HG03108 (cell line): ENCODE data around the gene PLSCR3.

Experiments used
- ATAC-seq: cut with Tn5 transposase; IDR thresholded peaks from one replicate; pipeline ENCODE4 v1.9.1; 2021; ENCODE audit warnings: moderate library complexity; ENCODE audit not compliant: unreplicated experiment

PLSCR3 gene

DNA sequence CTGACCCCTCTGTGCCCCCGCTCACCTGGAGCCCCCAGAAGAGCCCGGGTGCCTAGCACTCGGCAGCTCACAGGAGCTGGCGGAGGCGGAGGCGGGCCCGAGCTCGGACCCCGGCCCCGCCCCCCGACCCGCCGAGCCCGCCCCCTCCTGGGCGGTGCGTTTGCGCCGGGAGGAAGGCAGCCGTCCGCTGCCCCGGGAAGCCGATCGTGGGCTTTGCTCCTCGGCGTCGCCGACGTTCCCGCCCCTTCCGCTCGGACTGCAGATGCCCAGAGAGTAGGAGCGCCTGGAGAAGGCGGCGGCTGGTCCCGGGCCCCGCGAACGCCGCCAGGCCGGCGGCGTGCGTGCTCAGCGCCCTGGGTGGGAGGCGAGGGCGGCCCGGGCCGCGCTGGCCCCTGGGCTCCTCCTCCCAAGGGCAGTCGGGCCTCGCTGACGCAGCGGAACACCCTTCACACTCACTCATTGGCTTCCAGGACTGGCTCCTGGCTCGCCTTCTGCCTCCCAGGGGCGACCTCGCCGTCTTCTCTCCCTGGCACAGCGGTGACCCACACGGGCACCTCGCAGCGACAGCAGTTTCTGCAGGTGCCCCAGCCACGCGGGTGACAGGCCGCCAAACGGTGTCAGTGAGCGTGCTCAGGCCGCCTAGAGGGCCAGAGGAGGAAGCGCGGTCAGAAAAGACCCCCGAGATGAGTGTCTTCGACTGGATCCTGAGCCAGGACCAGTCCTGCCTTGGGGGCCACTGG, at the start of gene PLSCR3:
Gene PLSCR3 (minus strand): TSS at position 74 of the 740 bp plus-strand sequence. CDS start 415 bp downstream, outside the sequence.
- ATAC-seq, result peak; percentile 68

DNA sequence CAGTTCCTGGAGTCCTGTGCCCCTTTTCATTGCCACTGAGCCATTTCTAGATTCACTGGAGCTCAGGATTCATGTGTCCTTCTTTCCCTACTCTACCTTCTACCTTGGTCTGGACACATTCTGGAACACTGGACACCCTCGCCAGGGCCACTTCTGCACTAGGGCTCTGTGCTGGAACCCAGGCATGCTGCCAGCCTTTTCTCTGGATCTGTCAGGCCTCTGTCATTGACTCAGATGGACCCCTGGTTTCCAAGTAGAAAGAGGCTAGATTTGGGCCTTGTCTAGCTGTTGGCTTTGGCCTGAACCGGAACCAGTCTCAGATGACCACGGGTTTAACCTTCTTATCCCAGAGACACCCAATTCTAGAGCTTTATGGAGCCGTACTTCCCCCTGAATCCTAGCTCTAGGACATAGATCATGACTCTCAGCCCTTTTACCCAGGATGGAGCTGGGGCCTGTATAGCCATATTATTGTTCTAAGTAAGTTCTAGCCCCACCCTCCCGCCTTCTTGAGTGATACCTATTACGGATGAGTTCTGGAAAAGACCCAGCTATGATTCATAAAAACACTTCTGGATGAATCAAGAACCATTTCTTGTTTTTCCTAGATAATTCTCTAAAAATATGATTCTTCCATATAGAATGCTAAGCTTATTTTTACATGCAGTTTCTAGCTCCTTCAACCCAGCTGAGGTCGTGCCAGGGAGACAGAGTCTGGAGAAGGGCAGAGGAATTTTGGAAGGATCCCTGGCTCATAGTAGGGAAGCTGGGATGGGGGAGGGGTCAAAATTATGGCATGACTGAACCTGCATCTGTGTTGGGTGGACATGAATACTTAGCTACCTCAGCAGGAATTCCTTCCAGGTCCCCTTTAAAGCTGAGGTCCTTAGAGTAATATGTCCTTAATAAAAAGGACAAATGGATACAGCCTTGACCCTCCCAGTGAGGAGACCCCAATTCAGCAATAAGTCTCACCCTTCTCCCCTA, 49.5 kb upstream of the PLSCR3 start:
- ATAC-seq, result no peak

DNA sequence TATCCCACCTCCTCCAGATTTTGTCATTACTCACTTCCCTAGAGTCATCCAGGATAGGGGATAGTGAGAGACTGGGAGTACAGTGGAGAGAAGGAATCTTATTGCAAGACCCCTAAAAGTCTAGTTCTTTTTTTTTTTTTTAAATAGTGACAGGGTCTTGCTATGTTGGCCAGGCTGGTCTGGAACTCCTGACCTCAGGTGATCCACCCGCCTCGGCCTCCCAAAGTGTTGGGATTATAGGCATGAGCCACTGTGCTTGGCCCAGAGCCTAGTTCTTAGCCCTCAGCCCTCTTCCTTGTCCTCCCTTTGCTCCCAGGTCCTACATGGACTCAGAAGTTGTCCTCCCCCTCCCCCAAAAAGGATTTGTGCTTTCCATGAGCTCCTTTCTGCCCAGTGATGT, 47.8 kb upstream of the PLSCR3 start:
- ATAC-seq, result no peak

DNA sequence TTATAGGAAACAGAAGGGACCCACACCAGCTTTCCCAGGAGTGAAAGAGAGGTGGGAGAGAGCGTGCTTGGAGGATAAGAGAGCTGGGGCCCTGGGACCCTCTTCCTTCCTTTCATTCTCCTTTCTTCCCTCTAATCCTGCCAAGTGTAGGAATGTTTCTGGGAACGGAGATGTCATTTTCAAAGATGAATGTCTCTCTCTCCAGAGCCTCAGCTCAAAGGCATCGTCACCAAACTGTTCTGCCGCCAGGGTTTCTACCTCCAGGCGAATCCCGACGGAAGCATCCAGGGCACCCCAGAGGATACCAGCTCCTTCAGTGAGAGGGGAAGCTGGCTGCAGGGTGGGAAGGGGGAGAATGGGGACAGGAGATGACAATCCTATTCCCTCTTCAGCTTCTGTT, 46.9 kb upstream of the PLSCR3 start:
- no peak for ATAC-seq

DNA sequence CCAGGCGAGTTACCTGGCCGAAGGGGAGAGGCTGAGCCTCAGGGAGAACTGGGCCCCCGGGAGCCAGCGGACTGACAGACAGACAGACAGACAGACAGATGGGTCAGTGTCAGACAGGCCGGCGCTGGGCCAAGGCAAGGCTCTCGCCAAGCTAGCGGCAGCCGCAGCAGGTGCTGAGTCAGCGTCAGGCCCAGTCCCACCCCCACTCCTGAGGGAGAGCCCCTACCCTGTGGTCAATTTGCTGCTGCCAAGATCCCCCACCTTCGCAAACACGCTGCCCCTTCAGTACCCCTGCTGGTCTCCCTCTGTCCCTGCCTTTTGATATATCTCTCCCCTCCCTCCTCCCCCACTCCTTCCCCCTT, 46.5 kb upstream of the PLSCR3 start:
- ATAC-seq, result no peak

DNA sequence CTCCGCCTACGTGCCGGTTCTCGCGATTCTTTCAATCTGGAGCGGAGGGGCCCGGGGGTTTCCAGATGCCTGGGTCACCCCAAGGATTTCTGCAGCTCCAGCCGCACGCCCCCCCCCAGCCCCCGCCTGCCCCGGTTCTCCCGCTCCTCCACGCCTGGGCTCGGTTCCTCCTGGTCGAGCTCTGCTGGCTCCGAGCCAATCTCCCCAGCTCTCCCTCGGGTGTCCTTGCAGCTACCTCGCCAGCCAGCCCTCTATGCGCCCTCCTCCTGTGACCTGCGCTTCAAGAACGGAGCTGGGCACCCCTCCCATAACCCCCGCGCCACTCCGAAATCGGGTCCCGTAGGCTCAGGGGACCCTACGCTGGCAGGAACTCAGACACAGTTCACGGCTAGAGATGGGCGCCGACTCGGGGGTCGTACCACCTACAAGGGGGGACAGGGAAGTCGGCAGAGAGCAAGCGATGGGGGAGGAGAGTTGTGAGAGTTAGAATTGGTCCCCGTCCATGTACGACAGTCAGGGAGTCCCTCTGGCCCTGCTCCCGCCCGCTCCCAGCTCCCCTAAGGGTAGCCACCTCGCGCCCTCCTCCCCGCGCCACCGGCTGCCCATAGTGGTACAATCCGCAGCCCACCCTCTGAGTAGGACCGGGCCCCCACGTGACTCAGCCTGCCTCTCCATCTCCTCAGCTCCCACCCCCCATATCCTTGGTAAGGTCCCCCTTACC, 45.9 kb upstream of the PLSCR3 start:
- no peak for ATAC-seq

DNA sequence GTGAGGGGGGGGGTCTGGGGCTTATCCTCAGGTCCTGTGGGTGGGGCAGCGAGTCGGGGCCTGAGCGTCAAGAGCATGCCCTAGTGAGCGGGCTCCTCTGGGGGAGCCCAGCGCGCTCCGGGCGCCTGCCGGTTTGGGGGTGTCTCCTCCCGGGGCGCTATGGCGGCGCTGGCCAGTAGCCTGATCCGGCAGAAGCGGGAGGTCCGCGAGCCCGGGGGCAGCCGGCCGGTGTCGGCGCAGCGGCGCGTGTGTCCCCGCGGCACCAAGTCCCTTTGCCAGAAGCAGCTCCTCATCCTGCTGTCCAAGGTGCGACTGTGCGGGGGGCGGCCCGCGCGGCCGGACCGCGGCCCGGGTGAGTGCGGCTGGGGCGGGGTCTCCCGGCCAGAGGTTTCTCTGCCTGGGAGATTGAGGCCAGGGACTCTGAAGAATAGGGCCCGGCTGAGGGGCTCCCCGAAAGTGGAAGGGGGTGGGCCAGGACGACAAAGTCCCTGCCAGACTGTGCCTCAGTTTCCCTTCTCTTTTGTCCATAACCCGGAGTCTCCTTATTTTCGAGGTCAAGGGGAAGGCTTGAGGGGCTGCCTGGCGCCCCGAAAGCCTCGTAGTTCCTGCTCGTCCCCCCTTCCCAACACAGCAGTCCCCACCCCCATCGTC, 45.3 kb upstream of the PLSCR3 start, which contains the start of gene FGF11:
Gene FGF11 (plus strand): TSS at position 51 of the 651 bp plus-strand sequence. CDS start 109 bp downstream, at position 160.
- no peak for ATAC-seq

DNA sequence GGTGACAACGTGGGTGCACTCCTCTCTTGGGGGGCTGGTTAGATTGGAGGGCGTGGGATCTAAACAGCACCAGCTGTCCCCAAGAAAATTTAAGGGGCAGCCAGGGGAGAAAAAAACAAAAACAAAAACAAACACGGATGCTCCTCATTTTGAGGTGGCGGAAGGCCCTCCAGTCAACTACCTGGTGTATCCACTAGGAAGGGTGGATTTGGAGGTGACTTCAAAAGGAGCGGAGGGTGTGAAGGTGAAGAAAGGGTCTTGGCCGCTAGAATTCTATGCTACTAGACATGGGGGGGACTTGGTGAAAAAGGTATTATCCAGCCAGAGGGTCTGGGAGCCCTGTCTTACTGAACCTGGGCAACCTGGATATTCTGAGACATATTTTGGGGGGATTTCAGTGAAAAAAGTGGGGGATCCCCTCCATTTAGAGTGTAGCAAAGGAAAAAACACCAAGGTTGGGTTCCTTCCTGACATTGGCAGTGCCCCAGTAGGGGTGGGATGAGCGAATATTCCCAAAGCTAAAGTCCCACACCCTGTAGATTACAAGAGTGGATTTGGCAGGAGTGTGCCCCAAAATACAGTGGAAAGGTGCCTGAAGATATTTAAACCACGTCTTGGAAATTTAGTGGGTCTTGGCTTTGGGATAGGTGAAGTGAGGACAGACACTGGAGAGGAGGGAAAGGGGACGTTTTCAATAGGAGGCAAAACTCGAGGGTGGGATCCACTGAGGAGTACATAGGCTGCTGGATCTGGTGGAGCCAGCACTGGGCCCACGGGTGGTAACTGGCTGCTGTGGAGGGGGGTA, 44.5 kb upstream of the PLSCR3 start:
- no peak for ATAC-seq

DNA sequence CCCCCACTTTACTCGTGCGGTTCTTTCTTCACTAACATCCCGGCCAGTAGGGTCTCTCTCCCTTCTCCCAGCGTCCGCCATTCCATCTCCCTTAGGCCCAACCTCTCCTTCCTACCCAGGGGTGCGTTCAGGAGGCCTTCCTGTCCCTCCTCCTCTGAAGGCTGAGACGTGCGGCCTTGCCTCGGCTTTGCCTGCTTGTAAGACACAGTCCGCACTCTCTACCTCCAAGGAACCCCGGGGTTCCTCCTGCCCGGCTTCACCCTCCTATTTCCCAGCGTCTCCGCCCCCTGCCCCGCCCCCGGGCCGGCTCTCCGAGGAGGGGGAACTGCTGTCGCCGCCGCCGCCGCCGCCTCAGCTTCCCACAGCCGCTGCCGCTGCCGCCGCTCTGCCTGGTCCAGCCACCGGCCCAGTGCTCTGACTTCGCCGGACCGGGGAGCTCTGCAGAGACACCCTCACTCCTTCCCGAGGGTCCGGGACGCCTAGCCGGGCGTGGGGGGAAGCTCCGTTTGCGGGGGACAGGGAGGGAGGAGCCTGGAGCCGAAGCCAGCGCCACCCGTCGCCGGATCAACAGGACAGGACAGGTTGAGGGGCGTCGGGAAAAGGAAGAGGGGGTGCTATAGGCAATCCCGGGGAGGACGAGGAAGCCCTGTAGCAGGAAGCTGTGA, 43.8 kb upstream of the PLSCR3 start:
- no peak for ATAC-seq

DNA sequence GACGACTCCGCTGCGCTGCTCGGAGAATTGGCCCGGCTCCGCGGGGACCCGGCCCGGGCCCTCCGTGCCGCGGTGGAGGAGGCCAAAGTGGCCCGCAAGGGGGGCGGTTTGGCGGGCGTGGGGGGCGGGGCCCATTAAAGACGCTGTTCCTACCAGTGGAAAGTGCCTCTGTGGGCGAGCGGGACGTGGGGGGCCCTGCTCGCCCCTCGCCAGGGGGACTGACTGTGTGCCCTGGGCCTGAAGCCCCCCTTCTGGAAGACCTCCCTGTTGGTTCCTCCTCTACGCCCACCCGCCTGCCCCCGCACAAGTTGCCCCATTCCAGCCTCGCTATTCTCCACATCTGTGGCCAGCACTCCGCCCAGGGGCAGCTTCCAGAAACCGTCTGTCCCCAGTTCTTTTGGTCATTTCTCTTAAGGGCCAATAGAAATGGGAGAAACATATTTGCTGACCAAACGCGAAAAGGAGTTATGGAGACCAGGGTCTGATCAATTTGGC, 43.1 kb upstream of the PLSCR3 start:
- ATAC-seq, result no peak

DNA sequence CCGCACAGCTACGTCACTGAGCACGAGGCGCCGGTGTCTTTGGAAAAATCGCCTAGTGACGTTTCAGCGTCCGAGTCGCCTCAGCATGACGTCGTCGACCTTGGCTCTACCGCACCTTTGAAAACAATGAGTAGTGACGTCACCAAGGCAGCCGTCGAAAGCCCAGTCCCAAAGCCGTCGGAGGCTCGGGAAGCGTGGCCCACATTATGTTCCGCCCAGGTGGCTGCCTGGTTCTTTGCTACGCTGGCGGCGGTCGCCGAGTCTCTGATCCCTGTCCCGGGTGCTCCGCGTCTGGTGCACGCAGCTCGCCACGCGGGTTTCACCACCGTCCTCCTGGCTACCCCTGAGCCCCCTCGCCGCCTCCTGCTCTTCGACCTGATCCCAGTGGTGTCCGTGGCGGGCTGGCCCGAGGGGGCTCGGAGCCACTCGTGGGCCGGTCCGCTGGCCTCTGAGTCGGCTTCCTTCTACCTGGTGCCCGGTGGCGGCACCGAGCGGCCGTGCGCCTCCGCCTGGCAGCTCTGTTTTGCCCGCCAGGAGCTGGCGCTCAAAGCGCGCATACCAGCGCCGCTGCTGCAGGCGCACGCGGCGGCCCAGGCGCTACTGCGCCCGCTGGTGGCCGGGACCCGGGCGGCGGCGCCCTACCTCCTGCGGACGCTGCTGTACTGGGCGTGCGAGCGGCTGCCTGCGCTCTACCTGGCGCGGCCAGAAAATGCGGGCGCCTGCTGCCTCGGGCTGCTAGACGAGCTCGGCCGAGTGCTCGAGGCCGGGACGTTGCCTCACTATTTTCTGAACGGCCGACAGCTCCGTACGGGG, 42.4 kb upstream of the PLSCR3 start:
- ATAC-seq, result peak; percentile 39

DNA sequence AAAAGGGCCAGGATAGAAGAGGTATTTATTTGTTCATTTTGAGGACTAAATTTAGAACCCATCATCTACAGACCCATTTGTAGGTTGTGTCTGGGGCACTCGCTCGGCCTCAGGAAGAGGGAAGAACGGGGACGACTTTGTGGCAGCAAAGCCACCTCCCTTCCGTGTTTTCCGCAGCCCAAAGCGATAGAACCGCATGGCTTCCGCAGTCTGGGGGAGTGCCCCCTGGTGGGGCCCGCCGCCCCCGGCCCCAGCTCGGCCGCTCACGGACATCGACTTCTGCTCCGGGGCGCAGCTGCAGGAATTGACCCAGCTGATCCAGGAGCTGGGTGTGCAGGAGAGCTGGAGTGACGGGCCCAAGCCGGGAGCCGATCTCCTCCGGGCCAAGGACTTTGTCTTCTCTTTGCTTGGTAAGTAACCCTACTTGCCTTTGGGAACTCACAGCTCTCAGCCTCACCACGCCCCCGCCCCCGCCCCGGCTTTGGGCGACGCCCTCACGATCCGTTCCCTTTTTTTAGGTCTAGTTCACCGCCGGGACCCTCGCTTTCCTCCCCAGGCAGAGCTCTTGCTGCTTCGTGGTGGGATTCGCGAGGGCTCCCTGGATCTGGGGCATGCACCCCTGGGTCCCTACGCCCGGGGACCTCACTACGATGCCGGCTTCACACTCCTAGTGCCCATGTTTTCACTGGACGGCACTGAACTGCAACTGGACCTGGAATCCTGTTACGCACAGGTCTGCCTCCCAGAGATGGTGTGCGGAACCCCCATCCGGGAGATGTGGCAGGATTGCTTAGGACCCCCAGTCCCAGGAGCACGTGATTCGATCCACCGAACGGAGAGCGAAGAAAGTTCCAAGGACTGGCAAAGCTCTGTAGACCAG, 41.6 kb upstream of the PLSCR3 start:
- ATAC-seq, result peak; percentile 13

DNA sequence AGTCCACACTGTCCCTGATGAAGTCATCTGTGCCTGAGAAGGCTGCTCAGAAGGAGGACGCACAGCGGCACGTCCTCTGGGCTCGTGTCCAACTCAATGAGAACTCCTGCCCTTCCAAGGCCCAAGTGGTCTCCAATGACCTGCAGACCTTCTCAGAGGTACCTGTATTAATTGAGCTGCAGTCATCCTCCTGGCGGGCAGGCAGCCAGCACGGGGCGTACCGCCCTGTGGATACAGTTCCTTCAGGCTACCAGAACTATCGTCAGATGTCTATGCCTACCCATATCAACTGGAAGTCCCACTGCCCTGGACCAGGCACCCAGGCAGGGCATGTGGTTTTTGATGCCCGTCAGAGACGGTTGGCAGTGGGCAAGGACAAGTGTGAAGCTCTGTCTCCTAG, 38.0 kb upstream of the PLSCR3 start:
- ATAC-seq, result no peak

DNA sequence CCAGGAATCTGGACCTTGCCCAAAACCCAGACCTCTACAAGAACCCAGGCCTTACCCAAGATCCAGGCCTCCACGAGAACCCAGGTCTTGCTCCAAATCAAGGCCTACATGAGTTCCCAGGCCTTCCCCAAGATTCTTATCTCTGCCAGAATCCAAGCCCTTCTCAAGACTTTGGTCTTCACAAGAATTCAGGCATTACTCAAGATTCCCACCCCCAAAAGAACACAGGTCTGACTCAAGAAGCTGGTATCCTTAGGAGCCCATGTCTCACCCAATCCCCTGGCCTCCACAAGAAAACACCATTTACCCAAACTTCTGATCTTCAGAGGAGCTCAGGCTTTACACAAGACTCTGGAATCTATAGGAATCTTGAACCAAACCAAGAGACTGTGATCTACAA, 36.9 kb upstream of the PLSCR3 start:
- no peak for ATAC-seq

DNA sequence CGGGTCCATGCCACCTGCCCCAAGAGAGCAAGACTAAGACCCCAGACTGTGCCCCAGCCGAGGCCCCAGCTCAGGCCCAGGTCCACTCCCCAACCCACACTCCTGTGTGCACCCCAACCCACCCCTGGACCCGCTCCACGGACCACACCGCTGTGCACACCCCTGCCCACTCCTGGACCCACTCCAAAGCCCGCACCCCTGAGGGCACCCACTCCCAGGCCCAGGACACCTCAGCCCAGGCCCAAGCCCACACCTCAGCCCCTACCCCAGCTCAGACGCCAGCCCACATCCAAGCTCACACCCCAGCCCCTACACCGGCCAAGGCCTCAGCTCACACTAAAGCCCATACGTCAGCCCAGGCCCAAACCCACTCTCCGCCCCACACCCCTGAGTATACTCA, 35.4 kb upstream of the PLSCR3 start:
- ATAC-seq, result no peak

DNA sequence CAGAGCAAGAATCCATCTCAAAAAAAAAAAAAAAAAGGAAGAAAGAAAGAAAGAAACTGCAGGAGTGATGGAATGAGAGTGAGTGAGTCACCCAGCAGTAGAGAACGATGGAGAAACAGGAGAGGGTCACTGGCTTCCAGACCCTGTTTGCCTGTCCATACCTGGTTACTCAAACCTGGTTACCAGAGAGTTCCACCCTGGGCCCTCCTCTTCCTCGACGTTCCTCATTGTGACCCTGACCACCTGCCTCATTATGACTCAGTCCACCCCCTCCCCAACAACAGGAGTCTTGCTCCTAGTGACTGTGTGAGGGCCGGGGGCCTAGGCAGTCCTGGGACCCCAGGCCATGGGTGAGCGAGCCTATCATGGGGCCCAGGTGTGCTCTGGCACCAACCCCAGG, 34.2 kb upstream of the PLSCR3 start, which contains the start of gene SPEM3:
Gene SPEM3 (plus strand): TSS at position 301 of the 400 bp plus-strand sequence. CDS start 46 bp downstream, at position 347.
- ATAC-seq, result no peak

DNA sequence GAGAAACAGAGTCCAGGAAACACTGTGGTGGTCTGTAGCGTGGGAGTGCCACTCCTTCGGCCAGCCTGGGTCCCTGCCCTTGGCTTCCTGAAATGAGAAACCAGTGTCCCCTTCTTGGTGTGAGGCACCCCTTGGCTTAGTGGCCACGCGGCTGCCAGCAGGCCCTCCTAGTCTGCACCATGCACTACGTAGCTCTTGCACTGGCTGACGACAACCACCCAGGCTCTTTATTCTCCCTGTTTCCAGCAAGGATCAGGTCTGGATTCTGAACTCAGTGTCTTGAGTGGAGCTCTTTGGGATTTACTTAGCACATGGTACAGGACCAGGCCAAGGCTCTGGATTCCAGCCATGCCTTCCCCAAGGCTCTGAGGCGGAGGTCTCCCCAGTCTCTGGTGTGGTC, 33.2 kb upstream of the PLSCR3 start:
- ATAC-seq, result no peak
